B cell (primary cell): Measurements from ENCODE around the gene ZMIZ1. TPM values are rescaled to one million over a fixed set of nuclear protein-coding genes. Genes with fewer than 3 reads are reported as not detected.

ENCODE experiments used
- ATAC-seq: fragments of 200-7000 bp; cut with Tn5 transposase; one replicate; pipeline ENCODE4 v1.10.0; 2021; ENCODE audit warnings: low read depth, mild to moderate bottlenecking, moderate number of reproducible peaks, moderate library complexity
- CTCF ChIA-PET: fragments of 350-600 bp; sonication (Branson Sonifier 250); formaldehyde crosslinking; loops from one replicate; lab custom pipeline; 2021; ENCODE audit warnings: antibody characterized with exemption, inconsistent platforms; lab: Charles Lee
- POLR2A ChIA-PET: fragments of 350-600 bp; sonication (Branson Sonifier 250); formaldehyde crosslinking; loops from one replicate; lab custom pipeline; 2021; ENCODE audit warnings: antibody characterized with exemption; lab: Charles Lee
- DNase-seq: peaks from one replicate; pipeline ENCODE4 v3.0.0; 2013
- H2AFZ ChIP-seq: 2 replicates; pipeline ENCODE4 v1.6.1; 2012; ENCODE audit warnings: mild to moderate bottlenecking, low read depth, low read length; ENCODE audit not compliant: insufficient read depth, poor library complexity, severe bottlenecking
- H3K27ac ChIP-seq, 2 donors: 1 replicate in 1 of 2; 2 replicates in 1 of 2; pipeline ENCODE4 v1.5.1; 2012 to 2013; ENCODE audit warnings: low read length in 2 of 2, mild to moderate bottlenecking in 2 of 2, moderate library complexity in 1 of 2
- H3K27me3 ChIP-seq, 4 experiments: fragments of 200-600 bp in 1 of 4; sonication (generic) in 1 of 4; replicated peaks in 1 of 4; 1 replicate in 2 of 4; 2 replicates in 2 of 4; pipeline versions ENCODE4 v1.6.1 to v1.7.0; 2013 to 2016; ENCODE audit warnings: low read length in 3 of 4, mild to moderate bottlenecking in 2 of 4, mixed read lengths in 1 of 4, moderate library complexity in 1 of 4; ENCODE audit not compliant: insufficient read depth in 4 of 4, control insufficient read depth in 3 of 4; ENCODE audit errors: control extremely low read depth in 1 of 4
- H3K36me3 ChIP-seq, 2 experiments: replicated peaks in 1 of 2; 1 replicate in 1 of 2; 2 replicates in 1 of 2; pipeline versions ENCODE4 v1.6.1 to v1.7.1; 2013; ENCODE audit warnings: low read length in 1 of 2; ENCODE audit not compliant: insufficient read depth in 2 of 2, control insufficient read depth in 1 of 2; ENCODE audit errors: control extremely low read depth in 1 of 2, extremely low read depth in 1 of 2
- H3K4me1 ChIP-seq, 2 donors: fragments of 200-600 bp in 1 of 2; sonication (generic) in 1 of 2; 1 replicate in 1 of 2; 2 replicates in 1 of 2; pipeline versions ENCODE4 v1.5.1 to v1.6.1; 2013 to 2017; ENCODE audit warnings: low read length in 2 of 2; ENCODE audit not compliant: control insufficient read depth in 2 of 2, insufficient read depth in 2 of 2
- H3K4me2 ChIP-seq: replicated peaks from 2 replicates; pipeline ENCODE3; 2012; ENCODE audit warnings: mild to moderate bottlenecking, low read depth, low read length; ENCODE audit not compliant: poor library complexity, severe bottlenecking
- H3K4me3 ChIP-seq, 5 experiments: fragments of 200-600 bp in 1 of 5; sonication (generic) in 1 of 5; 1 replicate in 3 of 5; 2 replicates in 2 of 5; pipeline versions ENCODE4 v1.5.1 to v1.7.0; 2011 to 2016; ENCODE audit warnings: low read length in 4 of 5, mild to moderate bottlenecking in 4 of 5, low read depth in 2 of 5, control low read depth in 1 of 5, moderate library complexity in 1 of 5; ENCODE audit not compliant: insufficient read depth in 1 of 5; ENCODE audit errors: control extremely low read depth in 1 of 5, extremely low read depth in 1 of 5
- H3K79me2 ChIP-seq: fragments of 200-600 bp; sonication (generic); one replicate; pipeline ENCODE4 v1.6.0; 2016; ENCODE audit warnings: low read length; ENCODE audit not compliant: control insufficient read depth, insufficient read depth
- H3K9ac ChIP-seq: fragments of 200-600 bp; sonication (generic); 2 replicates; pipeline ENCODE4 v1.6.1; 2017; ENCODE audit warnings: mild to moderate bottlenecking, low read length, moderate library complexity
- H3K9me3 ChIP-seq, 3 donors: one replicate each; pipeline versions ENCODE4 v1.6.1 to v1.7.1; 2013; ENCODE audit warnings: low read length in 2 of 3; ENCODE audit not compliant: control insufficient read depth in 2 of 3, insufficient read depth in 1 of 3; ENCODE audit errors: control extremely low read depth in 1 of 3
- H4K20me1 ChIP-seq: 2 replicates; pipeline ENCODE4 v1.6.0; 2012; ENCODE audit warnings: mild to moderate bottlenecking, low read length; ENCODE audit not compliant: insufficient read depth, control insufficient read depth, poor library complexity, severe bottlenecking
- H3K27ac Mint-ChIP-seq: one replicate; pipeline ENCODE4 v1.8.0; 2021; ENCODE audit warnings: mixed read lengths
- H3K27me3 Mint-ChIP-seq: one replicate; pipeline ENCODE4 v1.8.0; 2021; ENCODE audit warnings: mixed read lengths
- H3K4me1 Mint-ChIP-seq: one replicate; pipeline ENCODE4 v1.8.0; 2021; ENCODE audit warnings: mixed read lengths
- H3K4me3 Mint-ChIP-seq: one replicate; pipeline ENCODE4 v1.8.0; 2021; ENCODE audit warnings: mixed read lengths
- H3K9me3 Mint-ChIP-seq: one replicate; pipeline ENCODE4 v1.8.0; 2022; ENCODE audit warnings: mixed read lengths; ENCODE audit not compliant: insufficient read depth
- EZH2 ChIP-seq: IDR thresholded peaks from 2 replicates; pipeline ENCODE4 v1.6.1; 2012; ENCODE audit warnings: borderline replicate concordance, low read depth, mild to moderate bottlenecking, moderate library complexity, low read length; ENCODE audit not compliant: insufficient read depth, poor library complexity, severe bottlenecking
- WGBS: methylation state at CpG from one replicate; pipeline ENCODE4 v1.1.5; 2013; ENCODE audit warnings: missing lambda C conversion rate; ENCODE audit not compliant: insufficient coverage; 5-methylcytosine and 5-hydroxymethylcytosine counted together
- intact Hi-C: fragments of 100-400 bp; cut with micrococcal nuclease; formaldehyde crosslinking; loops from one replicate; pipeline ENCODE4 v1.10.0; 2022
- polyA plus RNA-seq: library from polyadenylated mRNA; depleted of rRNA; stranded (reverse); fragments of >200 nt; gene quantifications from 2 replicates; pipeline ENCODE4 v1.2.3, GENCODE V29; 2012
- total RNA-seq, 2 donors: library from RNA; stranded (reverse); fragments of 120-200 nt in 1 of 2; gene quantifications; 1 replicate in 1 of 2; 2 replicates in 1 of 2; pipeline versions ENCODE4 v1.2.3 to v1.2.4, GENCODE V29; 2013 to 2022
- TF ChIP-seq, protein P1 (sequence below): fragments of 200-600 bp; IDR thresholded peaks from one replicate; pipeline ENCODE4 v1.8.0; 2022; ENCODE audit warnings: antibody characterized with exemption, mild to moderate bottlenecking

ZMIZ1 gene
- total and polyA plus RNA-seq, 2 donors (not counting 1 experiment from before 2014, with no cell fraction given), result 14.3 to 64.9 TPM

DNA sequence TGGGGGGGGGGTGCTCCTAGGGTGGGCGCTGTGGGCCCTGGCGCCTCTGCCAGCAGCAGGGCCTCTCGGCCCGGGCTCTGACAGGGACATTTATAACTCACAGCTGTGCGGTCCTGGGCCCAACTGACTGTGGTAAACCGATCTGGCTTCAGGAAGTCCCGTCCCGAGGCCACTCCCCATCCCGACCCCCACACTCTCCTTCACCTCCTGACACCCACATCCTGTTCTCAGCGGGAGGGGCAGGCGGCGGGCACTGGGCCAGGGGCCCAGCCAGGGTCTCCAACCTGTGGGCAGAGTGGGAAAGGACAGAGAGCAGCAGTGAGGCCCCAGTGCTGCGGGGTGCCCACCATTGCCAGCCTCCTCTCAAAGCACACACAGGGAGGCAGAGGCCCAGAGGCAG, 69.1 kb downstream of the ZMIZ1 start:
- Histone ChIP-seq H3K27me3 (peaks cover 0 to 12% (median 3%) of the 10 kb centered on the region in 4 experiments), H3K79me2 (no peaks in the 10 kb centered on the region), H3K9me3 (peaks cover 0 to 2% (median 0%) of the 10 kb centered on the region in 3 donors), H3K4me3 (peak overlapping the region in 1 of 5 experiments; percentile 5), H3K9ac (peak overlapping the region; percentile 11), H3K4me1 (peaks cover 31 to 46% of the 10 kb centered on the region in 2 donors), H3K27ac (no peak overlapping the region), H2AFZ (peak overlapping the region; percentile 52), H4K20me1 (no peaks in the 10 kb centered on the region), H3K4me2 (peak overlapping the region; percentile 68), H3K36me3 (no peaks in the 10 kb centered on the region)
- H3K4me1 Mint-ChIP-seq, result peaks cover 37% of the 10 kb centered on the region
- DNase-seq, result no peak
- peaks cover 32% of the 10 kb centered on the region for H3K27me3 Mint-ChIP-seq
- ChIA-PET POLR2A (no interaction called here), CTCF (no interaction called here)
- intact Hi-C loops, result no loop called here
- peak overlapping the region; percentile 34 for H3K4me3 Mint-ChIP-seq
- TF ChIP-seq, protein P1, sequence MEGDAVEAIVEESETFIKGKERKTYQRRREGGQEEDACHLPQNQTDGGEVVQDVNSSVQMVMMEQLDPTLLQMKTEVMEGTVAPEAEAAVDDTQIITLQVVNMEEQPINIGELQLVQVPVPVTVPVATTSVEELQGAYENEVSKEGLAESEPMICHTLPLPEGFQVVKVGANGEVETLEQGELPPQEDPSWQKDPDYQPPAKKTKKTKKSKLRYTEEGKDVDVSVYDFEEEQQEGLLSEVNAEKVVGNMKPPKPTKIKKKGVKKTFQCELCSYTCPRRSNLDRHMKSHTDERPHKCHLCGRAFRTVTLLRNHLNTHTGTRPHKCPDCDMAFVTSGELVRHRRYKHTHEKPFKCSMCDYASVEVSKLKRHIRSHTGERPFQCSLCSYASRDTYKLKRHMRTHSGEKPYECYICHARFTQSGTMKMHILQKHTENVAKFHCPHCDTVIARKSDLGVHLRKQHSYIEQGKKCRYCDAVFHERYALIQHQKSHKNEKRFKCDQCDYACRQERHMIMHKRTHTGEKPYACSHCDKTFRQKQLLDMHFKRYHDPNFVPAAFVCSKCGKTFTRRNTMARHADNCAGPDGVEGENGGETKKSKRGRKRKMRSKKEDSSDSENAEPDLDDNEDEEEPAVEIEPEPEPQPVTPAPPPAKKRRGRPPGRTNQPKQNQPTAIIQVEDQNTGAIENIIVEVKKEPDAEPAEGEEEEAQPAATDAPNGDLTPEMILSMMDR, result no peak
- no peak for TF ChIP-seq EZH2
- 5% methylated on average over 8 of the region's 13 CpGs for WGBS
- no peak overlapping the region for H3K27ac Mint-ChIP-seq
- peak; percentile 24 for ATAC-seq
- no peaks in the 10 kb centered on the region for H3K9me3 Mint-ChIP-seq

DNA sequence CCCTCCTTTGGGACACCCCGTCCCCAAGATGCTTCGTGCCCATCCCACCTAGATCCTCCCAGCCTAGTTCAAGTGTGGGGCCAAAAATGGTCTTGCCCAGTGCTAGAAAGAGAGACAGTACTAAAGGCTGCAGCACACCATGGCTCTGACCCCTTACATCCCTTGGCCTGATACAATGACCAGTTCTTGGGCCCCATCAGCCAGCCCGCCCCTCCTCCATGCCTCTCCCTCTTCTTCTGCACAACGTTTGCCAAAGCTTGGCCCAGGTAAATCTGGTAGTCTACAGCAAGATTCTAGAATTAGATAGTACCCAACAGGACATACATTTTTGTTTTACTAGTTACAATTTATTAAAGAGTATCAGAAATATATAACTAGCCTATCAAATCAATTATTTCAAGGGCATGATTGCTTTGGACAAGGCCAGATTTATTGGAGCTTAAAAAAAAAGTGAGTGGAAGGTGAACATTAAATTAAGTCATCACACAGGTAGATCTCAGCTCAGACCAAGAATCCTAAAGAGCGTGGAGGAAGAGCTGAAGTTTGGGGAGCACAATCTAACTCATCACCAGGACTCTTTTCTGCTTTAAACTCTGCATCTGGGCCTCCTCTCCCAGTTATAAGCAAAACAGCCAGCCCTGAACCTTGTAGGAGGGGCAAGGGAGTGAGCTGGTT, 69.8 kb downstream of the ZMIZ1 start:
- peak overlapping the region; percentile 56 for H2AFZ ChIP-seq
- CTCF ChIA-PET, result no interaction called here
- no peak for ATAC-seq

More for the DNA sequence above, 69.8 kb downstream of the ZMIZ1 start:
- Histone ChIP-seq H3K9ac (no peak overlapping the region), H3K27ac (no peak overlapping the region), H4K20me1 (no peaks in the 10 kb centered on the region), H3K4me3 (no peak overlapping the region), H3K79me2 (no peaks in the 10 kb centered on the region), H3K9me3 (peaks cover 0 to 2% (median 0%) of the 10 kb centered on the region in 3 donors), H3K27me3 (peaks cover 0 to 12% (median 3%) of the 10 kb centered on the region in 4 experiments), H3K4me1 (peaks cover 31 to 43% of the 10 kb centered on the region in 2 donors), H3K4me2 (peak overlapping the region; percentile 68), H3K36me3 (no peaks in the 10 kb centered on the region)
- H3K4me3 Mint-ChIP-seq, result peak overlapping the region; percentile 3
- no peak for DNase-seq
- 73% methylated on average over 2 of the region's 5 CpGs for WGBS
- H3K9me3 Mint-ChIP-seq, result no peaks in the 10 kb centered on the region
- no peak overlapping the region for H3K27ac Mint-ChIP-seq
- TF ChIP-seq, protein P1, result no peak
- TF ChIP-seq EZH2, result no peak
- intact Hi-C loops, result no loop called here
- H3K4me1 Mint-ChIP-seq, result peaks cover 33% of the 10 kb centered on the region
- POLR2A ChIA-PET, result no interaction called here
- peaks cover 32% of the 10 kb centered on the region for H3K27me3 Mint-ChIP-seq
